HG03442 (cell line): ENCODE results near the gene SLC12A2.

Source experiments
- ATAC-seq: cut with Tn5 transposase; IDR thresholded peaks from one replicate; pipeline ENCODE4 v1.9.1; 2021; ENCODE audit warnings: mild to moderate bottlenecking, moderate library complexity; ENCODE audit not compliant: unreplicated experiment

SLC12A2 gene

DNA sequence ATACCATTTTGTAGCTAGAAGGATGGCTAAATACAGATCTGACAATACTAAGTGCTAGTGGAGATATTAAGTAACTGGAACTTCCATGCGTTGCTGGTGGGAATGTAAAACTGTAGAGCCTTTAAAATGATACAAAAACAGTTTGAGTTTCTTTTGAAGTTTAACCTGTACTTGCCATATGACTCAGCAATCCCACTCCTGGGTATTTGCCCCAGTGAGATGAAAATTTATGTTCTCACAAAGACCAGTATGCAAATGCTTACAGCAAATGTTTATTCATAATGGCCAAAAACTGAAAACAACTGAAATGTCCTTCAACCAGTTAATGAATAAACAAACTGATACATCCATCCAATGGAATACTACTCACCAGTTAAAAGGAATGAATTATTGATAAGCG lies 137.3 kb downstream of the SLC12A2 start:
- peak; percentile 63 for ATAC-seq

DNA sequence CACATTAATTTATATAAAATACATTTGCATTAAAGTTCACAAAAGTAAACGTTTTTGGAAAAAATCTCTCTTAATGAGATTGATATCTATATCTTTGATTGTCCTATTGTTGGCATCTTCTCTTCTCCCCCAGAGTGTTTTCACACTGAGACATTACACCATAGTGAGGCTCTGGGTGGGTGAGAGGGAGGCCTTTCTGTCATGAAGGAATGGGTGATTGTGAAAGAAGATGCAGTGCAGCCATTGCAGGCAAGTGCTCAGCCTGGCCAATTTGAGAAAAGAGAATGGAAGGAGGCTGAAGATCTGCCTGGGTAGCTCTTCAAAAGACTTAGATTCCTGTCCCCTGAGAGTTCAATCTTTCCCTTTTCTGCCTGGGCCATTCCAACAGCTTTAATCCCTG lies 140.8 kb downstream of the SLC12A2 start:
- no peak for ATAC-seq

DNA sequence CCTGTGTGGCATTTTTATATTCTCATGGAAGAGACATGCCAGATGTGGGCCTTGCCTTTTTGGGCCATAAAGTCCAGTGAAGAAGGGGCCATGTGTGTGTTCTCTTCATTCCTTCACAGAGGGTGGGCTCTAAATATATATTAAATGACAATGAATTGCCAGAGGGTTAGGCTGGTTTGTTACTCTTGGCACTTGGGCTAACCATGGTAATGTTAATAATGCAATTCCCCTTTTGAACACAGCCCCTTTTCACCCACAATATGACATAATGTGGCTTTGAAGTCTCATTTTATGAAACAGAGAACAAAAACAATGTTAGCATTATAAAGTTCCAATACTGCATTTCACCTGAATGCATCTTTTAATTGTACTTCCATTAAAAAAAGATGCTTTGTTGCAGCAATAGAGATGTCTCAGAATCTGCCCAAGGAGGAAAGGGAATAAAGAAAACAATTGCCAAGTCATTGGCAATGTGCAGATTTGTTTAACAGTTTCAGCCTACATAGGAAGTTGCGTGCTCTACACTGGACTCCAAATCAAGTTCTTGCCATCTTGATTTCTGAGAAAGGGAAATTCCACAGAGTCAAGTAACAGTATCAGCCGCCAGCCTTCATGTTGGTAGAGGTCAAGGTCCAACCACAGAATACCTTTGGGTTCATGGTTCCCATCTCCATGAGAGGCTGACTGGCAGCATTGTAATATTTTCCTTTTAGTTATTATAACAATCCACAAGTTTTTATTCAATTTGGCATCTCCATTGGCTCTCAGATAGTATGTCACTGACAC lies 141.9 kb downstream of the SLC12A2 start:
- ATAC-seq: no peak

DNA sequence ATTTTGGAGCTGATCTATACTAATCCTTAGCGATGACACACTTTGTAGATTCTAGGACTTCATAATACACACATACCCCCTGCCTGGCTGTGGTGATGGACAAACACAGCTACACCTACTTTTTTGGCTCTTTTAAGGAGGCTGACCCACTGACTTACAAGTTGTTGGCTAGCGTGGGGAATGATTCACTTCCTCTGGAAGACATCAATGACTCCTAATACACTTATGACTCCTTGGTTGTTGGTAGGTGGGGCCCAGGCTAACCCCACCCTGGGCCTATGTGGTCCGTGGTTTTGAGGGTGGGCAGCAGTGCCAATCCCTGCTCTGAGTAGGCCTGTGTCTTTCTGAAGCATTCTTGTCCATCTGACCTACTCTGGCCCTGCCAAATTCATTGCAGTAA lies 144.4 kb downstream of the SLC12A2 start:
- no peak for ATAC-seq

DNA sequence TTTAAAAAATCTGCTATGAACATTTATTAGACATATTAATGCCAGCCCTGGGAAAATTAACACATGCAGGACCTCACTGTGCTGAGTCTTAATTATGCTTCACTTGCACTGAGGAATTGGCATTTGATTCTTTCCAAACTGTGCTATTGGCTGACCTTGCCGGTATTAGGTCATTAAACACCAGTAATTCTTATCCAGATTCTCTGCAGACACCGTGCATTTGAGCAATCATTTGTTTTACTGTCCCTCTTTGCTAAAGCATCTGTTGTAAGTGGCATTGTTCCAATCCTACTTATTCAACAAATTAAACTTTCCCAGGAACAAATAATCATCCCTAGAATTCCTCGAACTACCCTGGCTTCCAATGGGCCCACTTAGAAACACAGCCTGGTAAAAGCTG lies 145.0 kb downstream of the SLC12A2 start:
- no peak for ATAC-seq

DNA sequence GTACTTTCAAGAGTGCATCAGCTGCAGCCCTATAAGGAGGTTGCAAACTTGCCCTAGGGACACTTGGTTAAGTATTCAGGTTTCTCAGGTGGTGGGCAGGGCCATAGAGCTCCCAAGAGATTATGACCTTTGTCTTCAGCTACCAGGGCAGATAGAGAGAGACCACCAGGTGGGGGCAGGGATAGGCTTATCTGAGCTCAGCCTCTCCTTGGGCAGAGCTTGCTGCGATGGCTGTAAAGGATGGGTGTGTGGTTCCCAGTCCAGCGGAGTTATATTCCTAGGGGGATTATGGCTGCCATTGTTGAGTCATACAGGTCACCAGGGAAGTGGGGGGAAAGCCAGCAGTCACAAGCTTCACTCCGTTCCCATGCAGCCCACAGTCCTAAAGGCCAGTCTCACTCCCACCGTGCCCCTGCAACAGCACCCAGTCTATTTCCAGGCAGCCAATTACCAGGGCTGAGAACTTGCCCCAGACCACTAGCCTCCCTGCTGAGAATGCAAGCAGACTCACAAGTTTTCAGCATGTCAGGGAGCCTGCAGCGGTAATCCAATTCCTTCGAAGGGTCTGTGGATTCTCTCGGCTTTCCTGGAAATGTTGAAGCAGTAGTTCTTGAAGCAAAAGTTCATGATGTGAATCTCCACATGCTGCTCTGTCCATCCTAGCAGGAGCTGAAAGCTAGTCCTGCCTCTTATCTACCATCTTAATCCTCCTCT lies 151.5 kb downstream of the SLC12A2 start:
- no peak for ATAC-seq

DNA sequence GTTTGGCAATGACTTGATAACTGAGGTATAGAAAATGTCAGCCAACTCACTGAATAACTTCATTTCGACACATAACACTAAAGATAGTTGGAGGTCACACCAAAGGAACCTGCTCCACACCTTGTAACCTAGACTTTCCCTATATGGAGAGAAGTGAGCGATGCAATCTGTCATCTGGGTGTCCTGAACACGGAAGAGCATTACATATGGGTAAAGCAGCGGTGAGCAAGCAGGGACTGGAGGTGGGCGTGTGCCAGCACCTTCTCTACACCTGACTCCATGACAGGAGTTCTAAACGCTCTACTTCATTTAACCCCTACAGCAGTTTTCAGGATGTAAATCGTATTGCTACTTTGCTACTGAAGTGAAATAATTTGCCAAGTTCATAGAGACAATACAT lies 152.8 kb downstream of the SLC12A2 start:
- ATAC-seq: no peak

DNA sequence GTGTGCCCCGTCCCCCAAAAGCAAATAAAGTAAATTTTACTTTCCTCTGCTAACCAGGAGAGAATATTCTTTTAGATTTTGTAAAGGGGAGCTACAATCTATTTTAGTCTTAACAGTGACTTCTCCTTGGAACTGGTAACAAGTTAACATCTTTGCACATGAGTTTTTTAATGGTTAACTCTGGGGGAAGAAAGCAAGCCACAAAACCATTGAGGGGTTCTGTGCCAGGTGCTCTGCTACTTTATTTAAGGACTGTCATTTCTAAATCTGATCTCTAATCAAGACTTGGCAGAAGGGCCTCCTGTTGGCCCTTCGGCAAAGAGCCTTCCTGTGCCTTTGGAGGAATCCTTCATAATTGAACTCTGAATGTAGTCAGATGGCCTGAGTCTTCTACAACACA lies 153.4 kb downstream of the SLC12A2 start:
- no peak for ATAC-seq

DNA sequence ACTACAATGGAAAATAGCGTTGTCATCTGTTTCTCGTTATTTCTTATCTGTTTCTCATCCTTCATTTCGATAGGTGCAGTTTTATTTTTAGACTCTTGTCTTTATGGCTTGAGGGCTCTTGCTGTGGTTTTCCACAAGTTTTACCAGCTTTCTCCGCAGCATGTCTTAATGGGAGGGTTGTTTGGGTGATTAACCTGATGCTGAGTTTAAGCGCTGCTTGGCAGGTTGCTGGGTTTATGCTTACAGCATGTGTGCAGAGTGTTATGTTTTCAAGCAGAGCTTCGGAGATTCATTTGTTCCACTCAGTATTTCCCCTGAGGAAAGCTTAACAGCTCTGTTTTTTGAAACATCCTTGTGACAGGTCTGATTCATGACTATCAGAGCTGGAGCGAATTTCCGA lies 154.0 kb downstream of the SLC12A2 start:
- ATAC-seq: no peak
